Epithelial cell of proximal tubule (primary cell): ENCODE data around the gene ZNF556. TPM values are rescaled to one million over a fixed set of nuclear protein-coding genes. Genes with fewer than 3 reads are reported as not detected.
A peak's percentile ranks its signal among the peaks of the same experiment; 100 is the strongest.
"Not testable (repeated sequence)": the region's sequence is repeated elsewhere in the genome, so short reads cannot be mapped to it uniquely, and the experiment has no call there.

Experiments
- DNase-seq: peaks from one replicate; pipeline ENCODE4 v3.0.0-alpha.2; 2011; ENCODE audit warnings: low read depth
- H3K4me3 ChIP-seq: 2 replicates; pipeline ENCODE4 v1.5.1; 2011; ENCODE audit warnings: low read depth, mild to moderate bottlenecking, low read length
- CTCF ChIP-seq: conservative IDR thresholded peaks from 2 replicates; pipeline ENCODE4 v1.5.1; 2012; ENCODE audit warnings: low read depth, mild to moderate bottlenecking, low read length
- total RNA-seq: library from RNA; depleted of rRNA; stranded (reverse); fragments of >200 nt; gene quantifications from 2 replicates; pipeline ENCODE4 v1.2.3, GENCODE V29; 2015

The ZNF556 gene
- total RNA-seq, 1 donor from 2014 or later = 0.06 TPM

GRCh38 chr19:2866495-2867024 lies 575 bp upstream of the ZNF556 start:
- no peak for DNase-seq
- no peak for TF ChIP-seq CTCF
- H3K4me3 ChIP-seq = peak overlapping the region; percentile 20

GRCh38 chr19:2869618-2870017 lies 2.5 kb downstream of the ZNF556 start:
- H3K4me3 ChIP-seq = no peak overlapping the region
- no peak for TF ChIP-seq CTCF
- DNase-seq = no peak

DNA sequence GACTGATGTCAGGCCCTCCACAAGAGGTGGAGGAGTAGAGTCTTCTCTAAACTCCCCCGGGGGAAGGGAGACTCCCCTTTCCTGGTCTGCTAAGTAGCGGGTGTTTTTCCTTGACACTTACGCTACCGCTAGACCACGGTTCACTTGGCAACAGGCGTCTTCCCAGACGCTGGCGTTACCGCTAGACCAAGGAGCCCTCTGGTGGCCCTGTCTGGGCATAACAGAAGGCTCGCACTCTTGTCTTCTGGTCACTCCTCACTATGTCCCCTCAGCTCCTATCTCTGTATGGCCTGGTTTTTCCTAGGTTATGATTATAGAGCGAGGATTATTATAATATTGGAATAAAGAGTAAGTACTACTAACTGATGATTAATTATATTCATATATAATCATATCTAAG lies 5.0 kb downstream of the ZNF556 start:
- DNase-seq, H3K4me3 ChIP-seq: not testable (repeated sequence)
- TF ChIP-seq CTCF = peak; percentile 21

- DNase-seq = no peak
- no peak for TF ChIP-seq CTCF
- no peak overlapping the region for H3K4me3 ChIP-seq
Measured at GRCh38 chr19:2877398-2878331, 10.5 kb downstream of the ZNF556 start.

DNA sequence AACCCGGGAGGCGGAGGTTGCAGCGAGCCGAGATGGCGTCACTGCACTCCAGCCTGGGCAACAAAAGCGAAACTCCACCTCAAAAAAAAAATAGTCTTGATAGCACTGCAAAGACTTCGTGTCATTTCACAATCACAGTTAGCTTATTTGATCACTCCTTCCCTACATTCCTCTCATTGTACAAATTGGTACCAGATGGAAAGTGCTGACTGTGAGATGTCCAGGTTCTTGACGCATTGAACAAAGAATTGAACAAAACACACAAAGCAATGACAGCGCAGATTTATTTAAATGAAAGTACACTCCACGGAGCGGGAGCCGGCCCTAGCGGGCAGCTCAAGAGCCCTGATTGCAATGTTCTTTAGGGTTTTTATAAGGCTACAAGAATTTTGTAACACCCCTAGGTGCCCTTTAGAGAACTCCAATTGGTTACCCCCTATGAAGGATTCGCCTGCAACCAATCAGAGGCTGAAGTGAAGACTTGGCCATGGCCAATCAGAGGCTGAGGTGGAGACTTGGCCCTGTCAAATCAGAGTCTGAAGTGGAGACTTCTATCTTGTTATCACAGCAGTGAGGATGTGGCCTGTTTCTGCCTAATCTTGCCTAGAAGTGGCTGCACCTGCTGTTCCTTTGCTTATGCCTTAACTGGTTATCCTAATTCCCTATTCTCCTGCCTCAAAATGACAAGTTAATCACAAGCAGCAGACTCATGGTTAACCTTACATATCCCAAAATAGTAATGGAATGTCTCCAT lies 16.7 kb downstream of the ZNF556 start:
- no peak overlapping the region for H3K4me3 ChIP-seq
- TF ChIP-seq CTCF = no peak
- no peak for DNase-seq

- no peak for TF ChIP-seq CTCF
- no peak for DNase-seq
Measured at GRCh38 chr19:2885736-2886135, 18.6 kb downstream of the ZNF556 start.

More at GRCh38 chr19:2885736-2886135, 18.6 kb downstream of the ZNF556 start:
- H3K4me3 ChIP-seq = no peak overlapping the region
